ENCODE results near the gene KLF16. TPM values are rescaled to one million over a fixed set of nuclear protein-coding genes. Genes with fewer than 3 reads are reported as not detected.

Gene KLF16
- polyA plus RNA-seq, 3 donors, result 0.51 to 23.3 (median 0.67) TPM

DNA sequence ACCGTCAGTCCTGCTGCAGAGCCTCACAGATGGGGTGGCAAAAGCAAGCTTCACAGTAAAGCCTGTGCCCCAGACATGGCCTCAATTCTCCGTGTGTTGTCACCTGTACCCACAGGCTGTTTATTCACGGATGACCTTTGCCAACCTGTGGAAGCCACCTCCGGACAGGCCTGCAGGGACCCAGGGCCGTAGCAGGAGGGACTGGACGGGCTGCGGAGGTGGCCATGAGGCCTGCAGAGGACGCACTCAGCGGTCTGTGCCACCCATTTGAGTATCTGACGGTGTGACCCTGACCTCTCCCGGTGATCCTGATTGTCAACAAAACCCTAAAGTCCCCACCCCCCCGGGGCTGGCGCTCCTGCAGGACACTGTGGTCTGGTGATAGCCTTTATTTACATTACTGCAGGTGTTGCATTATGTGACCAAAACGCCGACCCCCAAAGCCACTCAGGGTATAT is 7.8 kb upstream of the KLF16 start:
- no peak overlapping the region for H2AFZ ChIP-seq (ENCODE audit: insufficient read depth, low read depth, low read length, poor library complexity, severe bottlenecking)
- 96% methylated on average over 13 of the region's 15 CpGs for WGBS (ENCODE audit: insufficient coverage)
- no peaks in the 10 kb centered on the region for H3K27me3 ChIP-seq (ENCODE audit: control insufficient read depth in 2 of 2, insufficient read depth in 2 of 2, low read length in 2 of 2)
- no peak overlapping the region for H3K27ac ChIP-seq (ENCODE audit: low read depth in 1 of 2, low read length in 2 of 2)
- peaks cover 14 to 27% of the 10 kb centered on the region in 2 donors for H3K36me3 ChIP-seq (replicated peaks in 1 of 2; ENCODE audit: control insufficient read depth in 1 of 2, insufficient read depth in 2 of 2, low read length in 2 of 2)
- H4K20me1 ChIP-seq (ENCODE audit: insufficient read depth, low read length), result peaks cover 52% of the 10 kb centered on the region
- DNase-seq, result no peak
- peaks cover 19% of the 10 kb centered on the region for H3K4me1 Mint-ChIP-seq
- H3K4me3 Mint-ChIP-seq, result no peak overlapping the region
- H3K4me2 ChIP-seq (replicated peaks; ENCODE audit: extremely low read depth, low read length, poor library complexity, severe bottlenecking), result no peak overlapping the region
- H3K27ac Mint-ChIP-seq, result peak overlapping the region in 1 of 7 donors; percentile 68
- intact Hi-C loops (cut with micrococcal nuclease), result no loop called here
- no peak overlapping the region for H3K4me3 ChIP-seq (replicated peaks in 1 of 3; ENCODE audit: low read depth in 2 of 3, low read length in 3 of 3)
- peaks cover 66% of the 10 kb centered on the region for H3K79me2 ChIP-seq (ENCODE audit: insufficient read depth, low read length)
- no peaks in the 10 kb centered on the region for H3K9me3 Mint-ChIP-seq
- peaks cover 7 to 24% of the 10 kb centered on the region in 2 donors for H3K36me3 Mint-ChIP-seq
- H3K9me3 ChIP-seq (replicated peaks in 1 of 2; ENCODE audit: control insufficient read depth in 1 of 2, insufficient read depth in 1 of 2, low read length in 2 of 2), result no peaks in the 10 kb centered on the region
- no peaks in the 10 kb centered on the region for H3K27me3 Mint-ChIP-seq (ENCODE audit: low read depth in 3 of 3)
- TF ChIP-seq, protein P1, sequence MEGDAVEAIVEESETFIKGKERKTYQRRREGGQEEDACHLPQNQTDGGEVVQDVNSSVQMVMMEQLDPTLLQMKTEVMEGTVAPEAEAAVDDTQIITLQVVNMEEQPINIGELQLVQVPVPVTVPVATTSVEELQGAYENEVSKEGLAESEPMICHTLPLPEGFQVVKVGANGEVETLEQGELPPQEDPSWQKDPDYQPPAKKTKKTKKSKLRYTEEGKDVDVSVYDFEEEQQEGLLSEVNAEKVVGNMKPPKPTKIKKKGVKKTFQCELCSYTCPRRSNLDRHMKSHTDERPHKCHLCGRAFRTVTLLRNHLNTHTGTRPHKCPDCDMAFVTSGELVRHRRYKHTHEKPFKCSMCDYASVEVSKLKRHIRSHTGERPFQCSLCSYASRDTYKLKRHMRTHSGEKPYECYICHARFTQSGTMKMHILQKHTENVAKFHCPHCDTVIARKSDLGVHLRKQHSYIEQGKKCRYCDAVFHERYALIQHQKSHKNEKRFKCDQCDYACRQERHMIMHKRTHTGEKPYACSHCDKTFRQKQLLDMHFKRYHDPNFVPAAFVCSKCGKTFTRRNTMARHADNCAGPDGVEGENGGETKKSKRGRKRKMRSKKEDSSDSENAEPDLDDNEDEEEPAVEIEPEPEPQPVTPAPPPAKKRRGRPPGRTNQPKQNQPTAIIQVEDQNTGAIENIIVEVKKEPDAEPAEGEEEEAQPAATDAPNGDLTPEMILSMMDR (IDR thresholded peaks at IDR 0.05), result no peak
- peaks cover 21 to 25% of the 10 kb centered on the region in 2 donors for H3K4me1 ChIP-seq (ENCODE audit: control insufficient read depth in 1 of 2, insufficient read depth in 2 of 2, low read length in 2 of 2)
- no peak overlapping the region for H3K9ac ChIP-seq (ENCODE audit: insufficient read depth, low read length, poor library complexity, severe bottlenecking)

DNA sequence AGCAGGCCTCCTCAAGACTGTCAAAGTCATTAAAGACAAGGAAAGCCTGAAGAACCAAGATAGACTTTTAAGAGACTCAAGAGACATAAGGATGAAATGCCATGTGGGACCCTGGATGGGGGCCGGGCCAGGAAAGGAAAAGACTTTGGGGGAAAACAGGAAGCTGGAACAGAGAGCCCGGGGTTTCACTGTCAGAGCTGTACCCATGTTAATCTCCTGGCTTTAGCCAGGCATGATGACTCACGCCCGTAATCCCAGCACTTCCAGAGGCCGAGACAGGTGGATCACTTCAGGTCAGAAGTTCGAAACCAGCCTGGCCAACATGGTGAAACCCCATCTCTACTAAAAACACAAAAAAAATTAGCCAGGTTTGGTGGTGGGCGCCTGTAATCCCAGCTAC is 5.6 kb upstream of the KLF16 start:
- Mint-ChIP-seq H3K36me3 (peaks cover 5 to 24% of the 10 kb centered on the region in 2 donors), H3K9me3 (no peaks in the 10 kb centered on the region), H3K27me3 (ENCODE audit: low read depth in 3 of 3) (no peaks in the 10 kb centered on the region), H3K4me3 (no peak overlapping the region), H3K4me1 (peaks cover 13% of the 10 kb centered on the region), H3K27ac (no peak overlapping the region)
- intact Hi-C loops (cut with micrococcal nuclease), result no loop called here
- Histone ChIP-seq H3K36me3 (replicated peaks in 1 of 2; ENCODE audit: control insufficient read depth in 1 of 2, insufficient read depth in 2 of 2, low read length in 2 of 2) (peaks cover 14 to 27% of the 10 kb centered on the region in 2 donors), H3K4me3 (replicated peaks in 1 of 3; ENCODE audit: low read depth in 2 of 3, low read length in 3 of 3) (no peak overlapping the region), H3K9ac (ENCODE audit: insufficient read depth, low read length, poor library complexity, severe bottlenecking) (no peak overlapping the region), H3K27me3 (ENCODE audit: control insufficient read depth in 2 of 2, insufficient read depth in 2 of 2, low read length in 2 of 2) (no peaks in the 10 kb centered on the region), H4K20me1 (ENCODE audit: insufficient read depth, low read length) (peaks cover 34% of the 10 kb centered on the region), H3K79me2 (ENCODE audit: insufficient read depth, low read length) (peaks cover 54% of the 10 kb centered on the region), H3K4me2 (replicated peaks; ENCODE audit: extremely low read depth, low read length, poor library complexity, severe bottlenecking) (no peak overlapping the region), H3K9me3 (replicated peaks in 1 of 2; ENCODE audit: control insufficient read depth in 1 of 2, insufficient read depth in 1 of 2, low read length in 2 of 2) (no peaks in the 10 kb centered on the region), H2AFZ (ENCODE audit: insufficient read depth, low read depth, low read length, poor library complexity, severe bottlenecking) (no peak overlapping the region), H3K4me1 (ENCODE audit: control insufficient read depth in 1 of 2, insufficient read depth in 2 of 2, low read length in 2 of 2) (peaks cover 17 to 18% of the 10 kb centered on the region in 2 donors), H3K27ac (ENCODE audit: low read depth in 1 of 2, low read length in 2 of 2) (no peak overlapping the region)
- WGBS (ENCODE audit: insufficient coverage), result 88% methylated on average over 5 of the region's 7 CpGs
- TF ChIP-seq, protein P1 (IDR thresholded peaks at IDR 0.05), result no peak
- no peak for DNase-seq
